Adipocyte (in vitro differentiated cells): ENCODE results near the gene PPP3R2.
"Not testable (repeated sequence)": the region's sequence is repeated elsewhere in the genome, so short reads cannot be mapped to it uniquely, and the experiment has no call there.

Experiments
- DNase-seq: peaks from one replicate; pipeline ENCODE4 v3.0.0-alpha.2; 2015; ENCODE audit warnings: low read depth
- H3K27me3 ChIP-seq: replicated peaks from 2 replicates; pipeline ENCODE4 v1.7.0; 2013; ENCODE audit warnings: mild to moderate bottlenecking, low read length, moderate library complexity; ENCODE audit not compliant: control insufficient read depth, insufficient read depth
- H3K36me3 ChIP-seq: 2 replicates; pipeline ENCODE4 v1.7.0; 2013; ENCODE audit warnings: low read length, mild to moderate bottlenecking, moderate library complexity; ENCODE audit not compliant: control insufficient read depth, insufficient read depth, severe bottlenecking
- H3K4me1 ChIP-seq: 2 replicates; pipeline ENCODE4 v1.7.0; 2013; ENCODE audit warnings: mild to moderate bottlenecking, low read length, moderate library complexity; ENCODE audit not compliant: control insufficient read depth, insufficient read depth
- H3K4me3 ChIP-seq: 2 replicates; pipeline ENCODE4 v1.7.0; 2013; ENCODE audit warnings: mild to moderate bottlenecking, low read length, moderate library complexity
- H3K9ac ChIP-seq: 2 replicates; pipeline ENCODE4 v1.7.0; 2013; ENCODE audit warnings: mild to moderate bottlenecking, low read length, moderate library complexity
- H3K9me3 ChIP-seq: 2 replicates; pipeline ENCODE4 v1.7.0; 2013; ENCODE audit warnings: mild to moderate bottlenecking, low read length, moderate library complexity; ENCODE audit not compliant: control insufficient read depth

The PPP3R2 gene

DNA sequence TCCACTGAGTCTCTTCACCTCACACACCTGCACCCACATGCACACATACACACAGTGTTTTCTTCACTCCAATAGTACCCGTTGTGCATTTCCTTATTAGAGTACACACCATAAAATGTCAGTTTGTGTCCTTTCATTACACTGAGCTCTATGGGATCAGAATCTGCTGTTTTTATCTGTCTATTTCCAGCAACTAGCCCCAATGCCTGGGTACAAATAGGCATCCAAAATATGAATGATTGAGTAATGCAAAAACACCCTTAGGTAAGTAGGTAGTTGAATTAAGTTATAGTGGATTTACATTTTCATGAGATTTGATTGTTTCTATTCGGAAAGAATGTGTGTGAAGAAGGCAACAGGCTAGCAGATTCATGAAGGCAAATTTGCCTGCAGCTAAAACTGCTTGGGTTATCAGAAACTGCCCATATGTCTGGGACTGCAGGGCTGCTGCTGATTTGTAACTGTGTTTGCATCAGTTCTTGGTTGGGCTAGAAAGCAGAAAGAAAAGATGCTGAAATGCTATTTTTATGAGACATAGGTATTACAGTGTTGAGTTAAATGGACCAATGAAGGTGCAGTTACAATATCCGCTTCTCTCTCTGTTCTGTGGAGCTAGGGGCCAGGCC is 26.9 kb downstream of the PPP3R2 start:
- Histone ChIP-seq H3K9me3 (no peaks in the 10 kb centered on the region), H3K27me3 (no peaks in the 10 kb centered on the region), H3K4me1 (no peaks in the 10 kb centered on the region), H3K36me3 (peaks cover 55% of the 10 kb centered on the region), H3K9ac (no peak overlapping the region), H3K4me3 (no peak overlapping the region)
- DNase-seq: no peak

DNA sequence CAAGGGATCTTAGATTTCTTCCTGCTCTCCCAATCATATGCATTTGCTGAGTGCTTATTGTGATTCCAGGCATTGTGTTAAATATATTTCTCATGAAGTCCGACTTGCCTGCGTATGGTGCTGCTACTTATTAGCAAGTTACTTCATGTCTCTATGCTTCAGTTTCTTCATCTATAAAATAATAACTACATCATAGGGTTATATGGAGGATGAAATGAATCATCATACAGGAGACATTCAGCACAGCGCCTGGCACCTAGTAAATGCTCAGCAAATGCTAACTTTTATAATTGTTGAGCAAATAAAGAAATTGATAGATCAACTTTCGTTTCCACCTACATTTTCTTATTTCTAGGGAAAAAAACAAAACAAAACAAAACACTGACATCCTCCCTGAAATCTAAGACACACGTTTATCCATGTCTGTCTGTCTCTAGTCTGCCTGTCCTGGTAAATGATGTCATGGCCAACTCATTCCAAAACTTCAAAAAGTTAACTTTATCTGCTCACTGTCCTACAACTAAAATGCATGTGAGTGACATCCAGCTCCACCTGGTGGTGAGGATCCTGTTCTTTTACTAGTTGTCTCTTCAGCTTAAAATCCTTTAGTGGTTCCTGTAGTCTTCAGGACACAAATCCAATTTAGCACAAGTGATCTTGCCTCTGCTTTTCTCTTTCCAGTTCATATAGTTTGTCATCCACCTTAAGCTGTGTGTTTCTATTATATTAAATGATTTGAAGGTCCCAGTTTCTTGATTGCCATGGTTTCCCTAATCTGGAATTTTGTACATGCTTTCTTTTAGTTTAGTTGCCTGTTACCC is 27.7 kb downstream of the PPP3R2 start:
- H3K9ac ChIP-seq: no peak overlapping the region
- H3K36me3 ChIP-seq: peaks cover 62% of the 10 kb centered on the region

DNA sequence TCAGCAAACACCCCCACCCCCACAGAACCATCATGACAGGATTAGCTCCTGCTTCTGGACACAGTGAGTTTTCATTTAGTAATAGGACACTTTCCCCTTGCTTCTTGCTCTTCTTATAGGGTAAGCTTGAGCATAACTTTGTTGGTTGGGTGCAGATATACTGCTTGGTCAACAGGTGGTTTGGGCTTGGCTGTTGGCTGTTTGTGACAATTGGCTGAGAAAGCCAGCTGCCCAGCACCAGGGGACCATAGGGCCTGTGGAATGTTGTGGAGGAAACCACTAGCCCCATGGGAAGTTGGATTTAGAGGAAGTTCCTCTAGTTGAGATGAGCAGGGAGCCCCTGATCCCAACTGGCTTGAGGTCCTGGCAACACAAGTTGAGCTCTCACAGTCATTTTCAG is 30.5 kb downstream of the PPP3R2 start:
- Histone ChIP-seq H3K9me3 (no peaks in the 10 kb centered on the region), H3K4me1 (no peaks in the 10 kb centered on the region), H3K4me3 (no peak overlapping the region), H3K27me3 (no peaks in the 10 kb centered on the region), H3K36me3 (peaks cover 77% of the 10 kb centered on the region), H3K9ac (no peak overlapping the region)
- DNase-seq: no peak

More for the DNA sequence above, 27.7 kb downstream of the PPP3R2 start:
- Histone ChIP-seq H3K4me1 (no peaks in the 10 kb centered on the region), H3K9me3 (no peaks in the 10 kb centered on the region), H3K4me3 (no peak overlapping the region), H3K27me3 (no peaks in the 10 kb centered on the region)
- peak; percentile 41 for DNase-seq

DNA sequence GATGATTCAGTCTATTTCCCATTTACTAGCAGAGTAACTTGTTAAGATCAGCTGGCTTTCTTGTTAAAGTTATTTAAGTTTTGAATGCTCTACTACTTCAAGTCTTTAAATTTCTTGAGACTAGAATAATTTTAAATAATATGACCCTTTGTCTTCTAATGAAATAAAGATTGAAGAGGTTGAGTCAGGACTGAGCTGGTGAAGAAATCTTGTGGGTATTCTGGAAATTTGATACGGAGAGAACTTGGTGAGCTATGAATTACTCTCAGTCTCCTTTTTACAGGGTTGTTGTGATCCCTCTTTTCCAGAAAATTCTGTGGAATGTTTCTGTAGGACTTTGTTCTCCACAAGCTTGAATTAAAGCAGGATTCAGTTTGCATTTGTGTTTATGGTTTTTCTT is 31.8 kb downstream of the PPP3R2 start:
- no peak overlapping the region for H3K4me3 ChIP-seq
- no peaks in the 10 kb centered on the region for H3K27me3 ChIP-seq
- DNase-seq: no peak
- no peaks in the 10 kb centered on the region for H3K9me3 ChIP-seq
- no peak overlapping the region for H3K9ac ChIP-seq
- no peaks in the 10 kb centered on the region for H3K4me1 ChIP-seq
- H3K36me3 ChIP-seq: peaks cover 89% of the 10 kb centered on the region

DNA sequence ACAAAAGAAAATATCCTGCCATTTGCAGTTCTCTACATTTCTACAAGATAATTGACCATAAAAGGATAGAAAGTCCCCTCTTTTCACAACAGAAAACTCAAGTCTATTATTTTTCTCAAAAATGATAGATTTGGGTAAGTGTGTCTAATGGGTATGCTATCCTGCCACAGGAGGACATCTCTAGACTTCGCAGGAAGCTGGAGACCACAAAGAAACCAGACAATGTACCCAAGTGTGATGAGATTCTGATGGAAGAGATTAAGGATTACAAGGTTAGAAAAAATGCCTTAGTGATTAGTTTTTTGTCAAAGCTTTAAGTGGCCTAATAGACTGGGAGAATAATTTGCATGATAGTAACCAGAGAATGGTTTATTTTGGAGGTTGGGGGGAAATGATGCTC is 33.0 kb downstream of the PPP3R2 start:
- H3K36me3 ChIP-seq: peaks cover 91% of the 10 kb centered on the region
- no peak overlapping the region for H3K9ac ChIP-seq
- no peaks in the 10 kb centered on the region for H3K27me3 ChIP-seq
- H3K4me3 ChIP-seq: no peak overlapping the region
- DNase-seq: no peak
- H3K9me3 ChIP-seq: no peaks in the 10 kb centered on the region
- no peaks in the 10 kb centered on the region for H3K4me1 ChIP-seq

DNA sequence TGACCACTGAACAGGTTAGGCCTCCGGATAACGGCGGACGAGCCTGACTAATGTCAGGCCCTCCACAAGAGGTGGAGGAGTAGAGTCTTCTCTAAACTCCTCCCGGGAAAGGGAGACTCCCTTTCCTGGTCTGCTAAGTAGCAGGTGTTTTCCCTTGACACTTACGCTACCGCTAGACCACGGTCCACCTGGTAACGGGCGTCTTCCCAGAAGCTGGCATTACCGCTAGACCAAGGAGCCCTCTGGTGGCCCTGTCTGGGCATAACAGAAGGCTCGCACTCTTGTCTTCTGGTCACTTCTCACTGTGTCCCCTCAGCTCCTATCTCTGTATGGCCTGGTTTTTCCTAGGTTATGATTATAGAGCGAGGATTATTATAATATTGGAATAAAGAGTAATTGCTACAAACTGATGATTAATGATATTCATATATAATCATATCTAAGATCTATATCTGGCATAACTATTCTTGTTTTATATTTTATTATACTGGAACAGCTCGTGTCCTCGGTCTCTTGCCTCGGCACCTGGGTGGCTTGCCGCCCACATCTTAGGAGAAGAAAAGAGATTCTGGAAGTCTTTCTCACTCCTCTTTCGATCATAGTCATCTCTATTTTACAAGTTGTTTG is 45.2 kb downstream of the PPP3R2 start:
- H3K27me3 ChIP-seq, H3K4me3 ChIP-seq, DNase-seq, H3K9ac ChIP-seq, H3K9me3 ChIP-seq, H3K4me1 ChIP-seq: not testable (repeated sequence)
- peaks cover 96% of the 10 kb centered on the region for H3K36me3 ChIP-seq

DNA sequence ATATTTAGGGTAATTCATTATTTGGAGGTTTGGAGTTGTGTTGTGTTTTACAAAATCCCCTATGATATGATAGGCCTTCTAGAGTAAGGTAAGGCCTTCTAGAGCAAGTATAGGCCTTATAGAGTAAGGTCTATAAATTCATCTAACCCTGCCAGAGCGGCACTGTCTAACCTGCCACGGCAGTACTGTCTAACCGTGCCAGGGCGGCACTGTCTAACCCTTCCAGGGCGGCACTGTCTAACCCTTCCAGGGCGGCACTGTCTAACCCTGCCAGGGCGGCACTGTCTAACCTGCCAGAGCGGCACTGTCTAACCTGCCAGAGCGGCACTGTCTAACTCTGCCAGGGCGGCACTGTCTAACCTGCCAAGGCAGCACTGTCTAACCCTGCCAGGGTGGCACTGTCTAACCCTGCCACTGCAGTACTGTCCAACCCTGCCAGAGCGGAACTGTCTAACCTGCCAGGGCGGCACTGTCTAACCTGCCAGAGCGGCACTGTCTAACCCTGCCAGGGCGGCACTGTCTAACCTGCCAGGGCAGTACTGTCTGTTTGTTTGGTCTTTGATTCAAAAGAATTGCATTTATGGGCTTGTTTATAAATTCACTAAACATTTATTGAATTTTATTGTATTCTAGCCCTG is 51.6 kb downstream of the PPP3R2 start:
- H3K4me1 ChIP-seq: no peaks in the 10 kb centered on the region
- no peaks in the 10 kb centered on the region for H3K9me3 ChIP-seq
- H3K9ac ChIP-seq: no peak overlapping the region
- no peaks in the 10 kb centered on the region for H3K27me3 ChIP-seq
- peaks cover 86% of the 10 kb centered on the region for H3K36me3 ChIP-seq
- no peak for DNase-seq
- no peak overlapping the region for H3K4me3 ChIP-seq
